BE2C (cell line): ENCODE data around the gene PCNX3.
A peak's percentile ranks its signal among the peaks of the same experiment; 100 is the strongest.

ENCODE experiments used
- DNase-seq: peaks from one replicate; pipeline ENCODE4 v3.0.0-alpha.2; 2020
- H3K27me3 ChIP-seq: fragments of 250-450 bp; sonication (Bioruptor Pico); 2 replicates; pipeline ENCODE4 v1.5.1; 2020; ENCODE audit warnings: mild to moderate bottlenecking
- H3K36me3 ChIP-seq: fragments of 250-450 bp; sonication (Bioruptor Pico); 2 replicates; pipeline ENCODE4 v1.5.1; 2020; ENCODE audit warnings: mild to moderate bottlenecking
- H3K4me1 ChIP-seq: fragments of 250-450 bp; sonication (Bioruptor Pico); 2 replicates; pipeline ENCODE4 v1.5.1; 2020
- H3K4me3 ChIP-seq: 2 replicates; pipeline ENCODE4 v1.5.1; 2011; ENCODE audit warnings: low read depth, low read length
- H3K9me3 ChIP-seq: fragments of 250-450 bp; sonication (Bioruptor Pico); 2 replicates; pipeline ENCODE4 v1.5.1; 2020
- TF ChIP-seq, protein P1 (sequence below): IDR thresholded peaks from 2 replicates; pipeline ENCODE4 v1.5.1; 2012; ENCODE audit warnings: mild to moderate bottlenecking, low read depth, low read length

The PCNX3 gene

DNA sequence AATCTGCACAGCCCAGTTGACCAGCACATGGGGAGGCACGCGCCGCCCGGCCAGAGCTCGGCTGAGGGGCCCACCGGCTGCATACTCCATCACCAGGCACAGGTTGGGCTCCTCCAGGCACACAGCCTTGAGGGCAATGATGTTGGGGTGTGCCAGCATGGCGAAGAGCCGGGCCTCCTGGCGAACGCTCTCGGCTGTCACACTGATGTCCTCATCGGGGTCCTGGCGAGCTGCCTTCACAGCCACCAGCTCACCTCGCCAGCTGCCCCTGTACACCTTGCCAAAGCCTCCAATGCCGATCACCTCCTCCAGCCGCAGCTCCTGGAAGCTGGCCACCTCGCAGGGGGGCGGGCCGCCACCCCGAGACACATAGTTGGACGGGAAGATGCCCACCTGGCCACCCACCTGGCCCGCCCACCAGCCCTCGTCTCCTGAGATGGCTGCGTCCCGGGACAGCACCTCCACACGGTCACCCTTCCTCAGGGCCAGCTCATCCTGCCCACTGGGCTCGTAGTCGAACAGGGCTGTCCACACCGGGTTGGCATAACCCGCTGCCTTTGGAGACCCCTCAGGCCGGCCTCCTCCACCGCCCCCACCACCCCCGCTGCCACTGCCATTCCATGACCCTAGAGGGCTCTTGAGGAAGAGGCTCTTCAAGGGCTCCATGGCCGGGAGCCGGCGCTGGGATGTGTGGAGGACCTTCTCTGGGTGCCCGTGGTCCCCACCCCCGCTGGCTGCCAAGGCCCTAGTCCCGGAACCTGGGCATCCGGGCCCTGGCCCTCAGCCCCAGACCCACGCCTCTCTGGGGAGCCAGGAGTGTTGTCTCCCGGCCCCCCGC, 2.3 kb upstream of the PCNX3 start:
- TF ChIP-seq, protein P1, sequence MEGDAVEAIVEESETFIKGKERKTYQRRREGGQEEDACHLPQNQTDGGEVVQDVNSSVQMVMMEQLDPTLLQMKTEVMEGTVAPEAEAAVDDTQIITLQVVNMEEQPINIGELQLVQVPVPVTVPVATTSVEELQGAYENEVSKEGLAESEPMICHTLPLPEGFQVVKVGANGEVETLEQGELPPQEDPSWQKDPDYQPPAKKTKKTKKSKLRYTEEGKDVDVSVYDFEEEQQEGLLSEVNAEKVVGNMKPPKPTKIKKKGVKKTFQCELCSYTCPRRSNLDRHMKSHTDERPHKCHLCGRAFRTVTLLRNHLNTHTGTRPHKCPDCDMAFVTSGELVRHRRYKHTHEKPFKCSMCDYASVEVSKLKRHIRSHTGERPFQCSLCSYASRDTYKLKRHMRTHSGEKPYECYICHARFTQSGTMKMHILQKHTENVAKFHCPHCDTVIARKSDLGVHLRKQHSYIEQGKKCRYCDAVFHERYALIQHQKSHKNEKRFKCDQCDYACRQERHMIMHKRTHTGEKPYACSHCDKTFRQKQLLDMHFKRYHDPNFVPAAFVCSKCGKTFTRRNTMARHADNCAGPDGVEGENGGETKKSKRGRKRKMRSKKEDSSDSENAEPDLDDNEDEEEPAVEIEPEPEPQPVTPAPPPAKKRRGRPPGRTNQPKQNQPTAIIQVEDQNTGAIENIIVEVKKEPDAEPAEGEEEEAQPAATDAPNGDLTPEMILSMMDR: no peak
- Histone ChIP-seq H3K27me3 (no peaks in the 10 kb centered on the region), H3K4me3 (peak overlapping the region; percentile 77), H3K36me3 (no peaks in the 10 kb centered on the region), H3K4me1 (no peaks in the 10 kb centered on the region), H3K9me3 (no peaks in the 10 kb centered on the region)
- no peak for DNase-seq

DNA sequence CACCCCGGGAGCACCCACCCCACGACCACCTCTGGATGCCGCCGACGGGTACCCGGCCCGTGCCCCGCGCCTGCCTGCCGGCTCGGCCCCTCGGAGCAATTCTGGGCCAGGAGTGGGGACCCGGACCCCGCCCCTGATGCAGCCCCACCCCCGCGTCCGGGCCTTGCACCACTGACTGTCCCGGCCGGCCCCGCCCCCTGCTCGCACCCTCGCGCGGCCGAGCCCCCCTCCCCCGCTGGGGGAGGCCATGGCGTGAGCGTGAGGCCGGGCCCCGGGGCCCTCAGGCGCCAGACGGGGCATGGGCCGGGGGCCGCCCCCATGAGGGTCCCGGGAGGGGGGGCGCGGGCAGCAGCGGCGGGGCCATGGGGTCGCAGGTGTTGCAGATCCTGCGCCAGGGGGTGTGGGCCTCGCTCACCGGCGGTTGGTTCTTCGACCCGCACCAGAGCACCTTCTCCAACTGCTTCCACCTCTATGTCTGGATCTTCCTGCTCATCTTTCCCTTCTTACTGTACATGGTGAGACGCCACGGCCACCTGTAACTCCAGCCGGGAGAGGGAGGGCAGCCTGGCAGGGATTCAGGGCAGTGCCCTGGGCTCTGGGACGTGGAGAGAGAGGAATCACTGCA, 486 bp downstream of the PCNX3 start:
- peak; percentile 46 for DNase-seq
- no peaks in the 10 kb centered on the region for H3K9me3 ChIP-seq
- H3K36me3 ChIP-seq: no peaks in the 10 kb centered on the region; the same call in 1 of the 2 replicates
- no peaks in the 10 kb centered on the region for H3K4me1 ChIP-seq
- TF ChIP-seq, protein P1: no peak
- H3K27me3 ChIP-seq: no peaks in the 10 kb centered on the region
- H3K4me3 ChIP-seq: peak overlapping the region; percentile 65

DNA sequence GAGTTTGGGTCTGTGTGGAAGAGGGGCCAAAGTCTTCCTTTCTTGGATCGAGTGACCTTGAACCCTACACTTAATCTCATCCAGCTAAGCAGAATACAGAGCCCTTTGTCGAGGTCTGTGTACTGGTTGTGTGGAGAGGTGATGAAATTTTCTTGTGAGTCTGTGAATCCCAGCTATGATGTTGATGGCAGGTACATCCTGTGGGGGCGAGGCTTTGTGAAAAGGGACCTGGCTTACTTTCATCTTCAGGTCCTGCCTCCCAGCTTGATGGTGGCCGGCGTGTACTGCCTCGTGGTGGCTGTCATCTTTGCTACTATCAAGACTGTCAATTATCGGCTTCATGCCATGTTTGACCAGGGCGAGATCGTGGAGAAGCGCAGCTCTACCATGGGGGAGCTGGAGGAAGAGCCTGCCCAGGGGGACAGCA, 1.0 kb downstream of the PCNX3 start:
- H3K9me3 ChIP-seq: no peaks in the 10 kb centered on the region
- peak overlapping the region; percentile 65 for H3K4me3 ChIP-seq
- no peak for DNase-seq
- no peaks in the 10 kb centered on the region for H3K4me1 ChIP-seq
- TF ChIP-seq, protein P1: no peak
- H3K27me3 ChIP-seq: no peaks in the 10 kb centered on the region
- H3K36me3 ChIP-seq: no peaks in the 10 kb centered on the region; the same call in 1 of the 2 replicates

DNA sequence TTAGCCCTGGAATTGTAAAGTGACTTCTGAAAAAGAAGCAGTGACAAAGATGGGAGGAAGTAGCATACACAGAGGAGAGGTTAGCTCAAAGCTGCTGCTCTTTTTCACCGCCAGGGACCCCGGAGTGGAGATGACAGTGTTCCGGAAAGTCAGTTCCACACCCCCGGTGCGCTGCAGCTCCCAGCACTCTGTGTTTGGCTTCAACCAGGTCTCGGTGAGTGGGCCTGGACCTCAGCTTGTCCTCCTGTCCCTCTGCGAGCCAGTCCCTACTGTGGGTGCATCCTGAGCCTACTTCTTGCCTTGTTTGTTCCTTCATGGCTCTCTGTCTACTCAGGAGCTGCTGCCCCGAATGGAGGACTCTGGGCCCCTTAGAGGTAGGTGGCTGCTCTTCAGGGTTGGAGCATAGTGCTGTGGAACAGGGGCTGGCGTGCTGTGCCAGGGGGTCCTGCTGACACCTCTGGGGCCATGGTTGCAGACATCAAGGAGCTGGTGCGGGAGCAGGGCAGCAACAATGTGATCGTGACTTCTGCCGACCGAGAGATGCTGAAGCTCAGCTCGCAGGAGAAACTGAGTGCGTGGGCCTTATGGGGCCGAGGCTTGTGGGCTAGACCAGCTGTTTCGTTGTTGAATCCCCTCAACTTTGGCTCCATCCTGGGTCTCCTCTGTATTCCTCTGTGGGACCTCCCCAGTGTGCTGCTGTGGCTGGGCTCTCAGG, 1.7 kb downstream of the PCNX3 start:
- Histone ChIP-seq H3K9me3 (no peaks in the 10 kb centered on the region), H3K27me3 (no peaks in the 10 kb centered on the region), H3K4me1 (no peaks in the 10 kb centered on the region), H3K4me3 (no peak overlapping the region), H3K36me3 (no peaks in the 10 kb centered on the region; the same call in 1 of the 2 replicates)
- DNase-seq: no peak
- TF ChIP-seq, protein P1: no peak

DNA sequence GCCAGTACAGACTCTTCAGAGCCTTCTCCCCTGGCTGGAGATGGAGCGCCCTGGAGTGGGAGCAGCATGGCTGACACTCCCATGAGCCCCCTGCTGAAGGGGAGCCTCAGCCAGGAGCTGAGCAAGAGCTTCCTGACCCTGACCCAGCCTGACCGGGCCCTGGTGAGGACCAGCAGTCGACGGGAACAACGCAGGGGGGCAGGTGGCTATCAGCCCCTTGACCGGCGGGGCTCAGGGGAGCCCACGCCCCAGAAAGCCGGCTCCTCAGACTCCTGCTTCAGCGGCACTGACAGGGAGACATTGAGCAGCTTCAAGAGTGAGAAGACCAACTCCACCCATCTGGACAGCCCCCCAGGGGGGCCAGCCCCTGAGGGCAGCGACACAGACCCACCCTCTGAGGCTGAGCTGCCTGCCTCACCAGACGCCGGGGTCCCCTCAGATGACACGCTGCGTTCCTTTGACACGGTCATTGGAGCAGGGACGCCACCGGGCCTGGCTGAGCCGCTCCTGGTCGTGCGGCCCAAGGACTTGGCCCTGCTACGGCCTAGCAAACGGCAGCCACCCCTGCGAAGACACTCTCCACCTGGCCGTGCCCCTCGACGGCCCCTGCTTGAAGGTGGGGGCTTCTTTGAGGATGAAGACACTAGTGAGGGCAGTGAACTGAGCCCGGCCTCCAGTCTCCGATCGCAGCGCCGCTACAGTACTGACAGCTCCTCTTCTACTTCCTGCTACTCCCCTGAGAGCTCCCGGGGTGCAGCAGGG, 2.6 kb downstream of the PCNX3 start:
- H3K9me3 ChIP-seq: no peaks in the 10 kb centered on the region
- no peak overlapping the region for H3K4me3 ChIP-seq
- DNase-seq: no peak
- no peaks in the 10 kb centered on the region for H3K4me1 ChIP-seq
- H3K27me3 ChIP-seq: no peaks in the 10 kb centered on the region
- TF ChIP-seq, protein P1: no peak
- no peaks in the 10 kb centered on the region; the same call in 1 of the 2 replicates for H3K36me3 ChIP-seq
